Activated T-cell treated with anti-CD3 and anti-CD28 coated beads, Interleukin-2, amount 50 U/mL, for 4 hours (primary cell): ENCODE measurements around the gene IFNA10. TPM values are rescaled to one million over a fixed set of nuclear protein-coding genes. Genes with fewer than 3 reads are reported as not detected.
A peak's percentile ranks its signal among the peaks of the same experiment; 100 is the strongest.

Source experiments
- ATAC-seq, 2 donors: fragments of 200-7000 bp; cut with Tn5 transposase; one replicate each; pipeline ENCODE4 v1.10.0; 2021
- DNase-seq: peaks from one replicate; pipeline ENCODE4 v3.0.0-alpha.2; 2020
- H3K27me3 Mint-ChIP-seq: one replicate; pipeline ENCODE4 v1.8.0; 2021; ENCODE audit warnings: low read depth, mixed read lengths
- H3K36me3 Mint-ChIP-seq: one replicate; pipeline ENCODE4 v1.8.0; 2022; ENCODE audit warnings: mixed read lengths; ENCODE audit not compliant: insufficient read depth
- H3K4me1 Mint-ChIP-seq: one replicate; pipeline ENCODE4 v1.8.0; 2021; ENCODE audit warnings: low read depth, mixed read lengths
- H3K4me3 Mint-ChIP-seq: one replicate; pipeline ENCODE4 v1.8.0; 2021; ENCODE audit warnings: mild to moderate bottlenecking, moderate library complexity, mixed read lengths
- H3K9me3 Mint-ChIP-seq: one replicate; pipeline ENCODE4 v1.8.0; 2021; ENCODE audit warnings: mixed read lengths
- total RNA-seq, 3 donors: library from RNA; stranded (reverse); gene quantifications; one replicate each; pipeline ENCODE4 v1.2.1, GENCODE V29; 2021

Gene IFNA10
- total RNA-seq, 3 donors from 2014 or later: not detected

DNA sequence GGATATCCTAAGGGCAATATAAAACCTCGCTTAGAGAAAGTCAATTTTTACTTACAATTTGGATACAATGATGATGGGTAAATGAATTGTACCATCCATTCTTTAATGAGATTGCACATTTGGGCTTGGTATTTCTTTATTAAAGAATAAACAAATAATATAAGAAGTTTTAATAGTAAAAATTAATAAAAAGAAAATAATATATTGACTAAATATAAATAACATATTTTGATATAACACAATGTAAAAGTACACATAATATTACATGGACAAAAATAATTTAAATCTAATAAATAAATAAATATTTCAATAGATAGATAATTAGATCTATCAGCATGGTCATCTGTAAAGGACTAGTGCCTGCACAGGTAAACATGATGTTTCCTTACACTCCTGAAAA lies 41.4 kb downstream of the IFNA10 start:
- H3K4me3 Mint-ChIP-seq: no peak overlapping the region
- no peak for DNase-seq
- H3K9me3 Mint-ChIP-seq: no peaks in the 10 kb centered on the region

DNA sequence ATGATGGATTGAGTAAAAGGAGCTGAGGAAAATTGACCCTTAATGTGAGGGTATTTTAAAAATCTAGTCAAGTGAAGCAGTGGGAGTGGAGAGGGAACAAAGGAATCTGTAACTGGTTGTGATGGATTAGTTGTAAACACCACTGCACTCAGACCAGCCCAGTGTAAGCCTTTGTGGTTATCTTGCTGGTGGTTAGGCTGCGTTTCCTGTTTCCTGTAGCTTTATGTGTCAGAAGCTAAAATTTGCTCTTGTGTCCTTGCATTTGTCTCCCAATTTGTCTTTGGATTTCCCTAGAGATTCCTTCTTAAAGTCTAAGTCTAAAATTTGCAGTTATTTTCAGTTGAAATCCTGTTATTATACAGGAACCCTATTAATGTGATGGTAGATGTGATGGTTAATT lies 46.8 kb downstream of the IFNA10 start:
- Mint-ChIP-seq H3K36me3 (no peaks in the 10 kb centered on the region), H3K9me3 (peaks cover 4% of the 10 kb centered on the region), H3K27me3 (no peaks in the 10 kb centered on the region), H3K4me1 (peaks cover 43% of the 10 kb centered on the region), H3K4me3 (peak overlapping the region; percentile 1)
- DNase-seq (no peak), ATAC-seq (peak in 1 of 2 donors; percentile 41)

More for the DNA sequence above, 41.4 kb downstream of the IFNA10 start:
- ATAC-seq: no peak
- H3K36me3 Mint-ChIP-seq: no peaks in the 10 kb centered on the region
- H3K27me3 Mint-ChIP-seq: peaks cover 2% of the 10 kb centered on the region
- peaks cover 28% of the 10 kb centered on the region for H3K4me1 Mint-ChIP-seq

Other genes starting within 250 kb of the IFNA10 start
- 1 to 10 TPM; 1.2 to 1.4 (median 1.2) TPM for gene HACD4, start 175.5 kb downstream of the IFNA10 start, total RNA-seq
- gene IFNB1, start 129.2 kb downstream of the IFNA10 start, total RNA-seq: not detected
- gene IFNW1, start 65.3 kb downstream of the IFNA10 start, total RNA-seq: not detected
- not detected for gene IFNA21, start 40.5 kb downstream of the IFNA10 start, total RNA-seq
- gene IFNA4, start 19.6 kb downstream of the IFNA10 start, total RNA-seq: not detected
- gene IFNA7, start 4.9 kb downstream of the IFNA10 start, total RNA-seq: not detected
- not detected for gene IFNA16, start 10.2 kb upstream of the IFNA10 start, total RNA-seq
- gene IFNA17, start 21.1 kb upstream of the IFNA10 start, total RNA-seq: not detected
- gene IFNA14, start 32.9 kb upstream of the IFNA10 start, total RNA-seq: not detected
- not detected for gene IFNA5, start 98.2 kb upstream of the IFNA10 start, total RNA-seq
- 10 to 100 TPM; 11.8 to 13.5 (median 12.9) TPM for gene KLHL9, start 128.3 kb upstream of the IFNA10 start, total RNA-seq
- gene IFNA6, start 143.7 kb upstream of the IFNA10 start, total RNA-seq: not detected
- not detected for gene IFNA13, start 160.9 kb upstream of the IFNA10 start, total RNA-seq
- gene IFNA2, start 178.3 kb upstream of the IFNA10 start, total RNA-seq: not detected
- not detected for gene IFNA8, start 202.0 kb upstream of the IFNA10 start, total RNA-seq
- gene IFNA1, start 233.3 kb upstream of the IFNA10 start, total RNA-seq: not detected